Ammon's horn (tissue), 1 donor: ENCODE measurements around the gene PEX1.
"Not testable (repeated sequence)": the region's sequence is repeated elsewhere in the genome, so short reads cannot be mapped to it uniquely, and the experiment has no call there.

Source experiments
- DNase-seq: peaks from one replicate; pipeline ENCODE4 v3.0.0-alpha.2; 2016; ENCODE audit warnings: low spot score

PEX1 gene

DNA sequence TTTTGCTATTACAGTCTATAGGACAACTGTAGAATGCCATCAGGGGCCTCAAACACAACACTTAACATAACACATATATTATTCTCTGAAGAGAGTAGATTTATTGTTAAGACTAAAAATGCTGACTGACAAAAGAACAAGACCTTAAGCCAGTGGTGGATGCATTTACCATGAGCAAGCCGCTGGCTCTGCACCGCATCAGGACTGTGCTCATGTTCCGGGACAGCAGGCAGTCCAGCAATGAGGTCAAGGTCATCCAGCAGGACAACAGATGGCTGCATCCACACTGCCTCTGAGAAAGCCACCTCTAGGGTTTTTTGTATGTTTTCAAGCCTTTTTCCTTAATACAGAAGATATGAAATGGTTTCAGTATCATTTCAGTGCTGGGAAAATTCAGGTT lies 23.8 kb downstream of the PEX1 start:
- DNase-seq, result no peak

DNA sequence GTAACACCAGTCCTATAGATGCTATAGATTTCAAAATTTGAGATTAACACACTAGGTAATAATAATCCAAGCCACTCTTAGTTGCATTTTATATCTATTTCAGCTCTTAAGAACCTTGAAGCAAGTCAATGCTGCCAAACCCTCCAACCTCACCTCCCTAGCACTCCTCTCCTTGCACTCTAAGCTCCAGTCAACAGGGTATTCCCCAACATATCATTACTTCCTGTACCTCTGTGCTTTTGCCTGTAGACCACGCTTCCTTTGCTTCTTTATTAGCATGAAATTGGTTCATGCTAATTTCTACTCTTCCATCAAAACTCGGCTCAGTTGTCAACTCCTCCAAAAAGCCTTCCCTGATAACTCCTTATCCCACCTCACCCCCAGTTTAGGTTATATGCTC lies 24.6 kb downstream of the PEX1 start:
- no peak for DNase-seq

DNA sequence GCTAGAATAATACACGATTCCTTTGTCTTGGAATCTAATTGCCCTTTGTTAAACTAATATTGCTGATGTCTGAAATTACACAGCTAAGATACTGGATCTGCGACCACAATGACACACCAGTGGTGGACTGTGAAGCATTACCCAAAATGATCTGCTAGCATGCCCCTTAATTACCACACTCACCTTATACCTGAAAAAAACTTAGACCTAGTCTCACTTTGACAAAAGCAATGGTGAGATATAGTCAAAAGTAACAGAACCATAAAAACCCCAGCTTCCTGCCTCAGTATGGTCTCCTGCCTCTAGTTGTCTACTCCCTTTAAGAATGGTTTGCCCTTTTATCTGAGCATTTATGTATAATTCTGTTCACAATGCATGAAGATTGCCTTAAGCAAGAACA lies 29.8 kb downstream of the PEX1 start:
- DNase-seq, result no peak

DNA sequence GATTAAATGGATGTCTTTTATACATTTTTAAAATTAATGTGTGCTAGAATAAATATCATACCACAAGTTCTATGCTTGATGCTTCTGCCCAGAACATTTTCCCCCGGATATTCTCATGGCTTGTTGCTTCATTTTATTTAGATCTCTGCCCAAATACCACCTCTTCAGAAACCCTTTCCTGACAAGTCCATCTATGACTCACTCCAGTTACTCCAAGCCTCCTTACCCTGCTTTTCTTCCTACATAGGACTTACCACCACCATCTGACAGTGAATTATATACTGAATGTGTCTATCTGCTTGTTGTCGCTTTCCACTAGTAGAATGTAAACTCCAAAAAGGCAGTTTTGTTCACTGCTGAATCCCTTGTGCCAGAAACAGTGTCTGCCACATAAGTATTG lies 31.4 kb downstream of the PEX1 start:
- DNase-seq, result no peak

DNA sequence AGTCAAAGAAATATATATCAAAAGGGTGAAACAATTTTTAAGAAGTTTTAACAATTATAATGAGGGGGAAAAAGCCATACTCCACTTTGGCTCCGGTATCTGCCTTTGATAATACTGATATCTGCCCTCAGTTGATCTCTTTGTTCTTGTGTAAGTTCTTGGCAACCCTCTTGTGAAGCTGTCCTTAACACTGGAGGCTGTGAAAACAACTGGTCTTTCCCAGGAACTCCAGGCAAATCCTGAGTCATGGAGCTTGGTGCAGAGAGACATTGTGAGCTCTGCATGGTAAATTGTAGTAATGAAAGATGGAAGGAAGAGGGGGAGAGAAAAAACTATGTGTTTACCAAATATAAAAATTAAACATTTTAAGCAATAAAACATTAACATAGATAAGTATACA lies 38.7 kb downstream of the PEX1 start:
- DNase-seq, result no peak

DNA sequence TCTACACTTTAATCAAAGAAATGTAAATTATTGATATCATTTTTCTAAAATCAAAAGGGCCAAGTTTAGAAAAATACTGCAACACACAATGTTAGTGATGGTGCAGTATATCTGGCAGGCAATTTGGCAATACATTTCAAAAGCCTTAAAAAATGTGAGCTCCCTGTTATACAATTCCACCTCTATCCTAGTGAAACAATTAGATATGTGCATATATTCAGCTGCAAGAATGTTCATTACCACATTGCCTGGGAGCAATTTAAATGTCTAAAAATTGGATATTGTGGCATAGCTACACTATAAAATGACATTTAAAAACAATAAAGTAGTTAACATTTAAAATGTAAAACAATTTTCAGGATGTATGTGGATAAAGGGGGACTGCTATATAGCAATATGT lies 40.5 kb downstream of the PEX1 start:
- DNase-seq, result no peak

DNA sequence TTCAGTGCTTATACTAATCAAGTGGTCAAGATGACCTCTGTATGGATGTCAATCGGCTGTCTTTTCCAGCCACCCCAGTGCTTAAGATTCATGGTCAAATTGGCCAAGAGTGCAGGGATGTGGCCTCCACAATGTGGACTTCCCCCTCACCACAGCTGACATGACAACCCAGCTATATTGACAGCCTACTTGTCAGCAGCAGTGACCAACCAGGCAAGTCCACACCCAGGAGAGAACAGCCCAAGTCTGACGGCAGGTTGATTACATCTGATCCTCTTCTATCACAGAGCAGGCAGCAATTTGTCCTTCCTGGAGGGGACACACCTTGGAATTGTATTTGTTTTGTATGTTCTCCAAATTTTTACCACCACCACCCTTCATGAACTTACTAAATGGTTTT lies 42.3 kb downstream of the PEX1 start:
- no peak for DNase-seq

DNA sequence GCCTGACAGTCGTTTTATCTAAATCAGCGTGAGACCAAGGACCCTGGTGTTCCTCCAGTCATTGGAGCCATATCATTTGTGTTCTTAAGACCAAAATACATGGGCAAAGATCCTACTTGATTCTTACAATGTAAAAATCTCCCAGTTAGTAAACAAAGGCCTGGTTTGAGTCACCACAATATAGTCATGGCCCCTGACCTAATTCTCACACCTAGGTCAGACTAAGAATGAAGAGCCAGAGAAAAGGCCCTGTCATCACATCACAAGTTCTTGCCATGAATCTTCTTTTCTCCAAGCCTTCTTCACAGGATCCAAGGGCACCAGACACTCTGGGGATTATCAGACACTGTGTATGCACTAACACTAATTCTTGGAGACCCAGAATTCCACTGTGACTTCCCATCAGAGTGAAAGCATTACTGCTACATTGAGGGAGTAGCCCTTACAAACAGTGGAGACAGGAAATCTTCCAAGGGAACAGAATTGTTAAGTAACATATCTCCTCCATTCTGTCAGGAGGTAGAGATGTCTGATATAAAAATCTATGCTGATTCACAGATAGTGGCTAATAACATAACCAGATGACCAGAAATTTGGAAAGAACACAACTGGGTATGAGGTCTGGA lies 42.9 kb downstream of the PEX1 start:
- DNase-seq, result no peak

DNA sequence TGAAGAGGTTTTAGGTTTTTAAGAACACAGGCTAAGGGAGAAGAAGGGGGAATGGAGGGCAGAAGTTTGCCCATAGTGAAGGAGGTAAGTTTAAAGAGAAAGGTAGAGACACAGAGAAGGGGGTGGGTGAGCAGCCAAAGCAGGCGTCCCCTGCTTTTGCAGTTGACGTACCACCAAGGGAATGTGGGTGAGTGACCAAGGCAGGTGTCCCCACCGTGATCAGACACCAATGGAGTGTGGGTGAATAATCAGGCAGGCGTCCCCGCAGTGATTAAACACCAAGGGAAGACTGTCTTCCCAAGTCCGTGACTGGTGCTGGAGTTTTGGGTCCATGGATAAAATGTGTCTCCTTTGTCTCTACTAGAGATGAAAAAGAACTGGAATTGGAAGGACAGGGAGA lies 44.1 kb downstream of the PEX1 start:
- DNase-seq, result not testable (repeated sequence)

DNA sequence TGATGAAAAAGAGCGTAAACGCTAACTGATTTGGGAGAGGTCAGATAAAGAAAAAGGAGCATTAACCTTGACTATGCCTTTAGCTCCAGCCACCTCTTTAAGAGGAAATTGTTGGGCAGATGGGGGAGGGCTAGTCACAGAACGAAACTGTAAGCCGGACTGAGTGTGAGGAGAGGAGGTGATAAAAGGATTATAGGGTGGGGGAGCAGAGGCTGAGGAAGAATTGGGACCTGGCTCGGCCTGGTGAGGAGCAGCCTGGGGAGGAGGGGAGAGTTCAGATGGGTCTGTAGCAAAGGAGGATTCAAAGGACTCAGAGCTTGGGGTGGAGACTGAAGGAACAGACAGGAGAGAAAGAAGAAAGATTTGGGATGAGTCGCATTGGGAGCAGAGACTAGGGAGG lies 44.7 kb downstream of the PEX1 start:
- not testable (repeated sequence) for DNase-seq

DNA sequence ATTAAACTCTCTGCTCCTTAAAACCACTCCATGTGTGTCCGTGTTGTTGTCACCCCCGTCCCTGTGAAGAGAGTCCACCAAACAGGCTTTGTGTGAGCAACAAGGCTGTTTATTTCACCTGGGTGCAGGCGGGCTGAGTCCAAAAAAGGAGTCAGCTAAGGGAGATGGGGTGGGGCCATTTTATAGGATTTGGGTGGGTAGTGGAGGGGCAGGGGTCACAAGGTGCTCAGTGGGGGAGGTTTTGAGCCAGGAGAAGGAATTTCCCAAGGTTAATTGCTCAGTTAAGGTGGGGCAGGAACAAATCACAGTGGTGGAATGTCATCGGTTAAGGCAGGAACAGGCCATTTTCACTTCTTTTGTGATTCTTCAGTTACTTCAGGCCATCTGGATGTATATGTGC lies 49.2 kb downstream of the PEX1 start:
- DNase-seq, result not testable (repeated sequence)

DNA sequence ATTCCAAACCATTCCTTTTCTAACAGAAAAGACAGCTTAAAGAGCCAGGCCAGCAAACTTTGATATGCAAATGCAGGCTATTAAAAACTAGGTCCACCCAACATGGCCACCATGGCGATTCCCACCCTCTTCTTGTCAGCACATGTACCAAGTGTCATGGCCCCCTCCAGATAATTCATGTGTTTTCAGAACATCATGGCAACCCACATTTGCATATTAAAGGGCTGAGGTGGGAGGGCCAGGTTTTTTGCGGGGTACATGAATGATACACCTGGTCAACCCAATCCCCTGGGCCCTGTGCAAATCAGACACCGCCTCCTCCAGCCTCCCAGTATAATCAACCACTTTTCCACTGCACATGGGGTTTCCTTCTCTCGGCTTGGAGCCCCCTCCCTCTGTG lies 49.6 kb downstream of the PEX1 start:
- no peak for DNase-seq

DNA sequence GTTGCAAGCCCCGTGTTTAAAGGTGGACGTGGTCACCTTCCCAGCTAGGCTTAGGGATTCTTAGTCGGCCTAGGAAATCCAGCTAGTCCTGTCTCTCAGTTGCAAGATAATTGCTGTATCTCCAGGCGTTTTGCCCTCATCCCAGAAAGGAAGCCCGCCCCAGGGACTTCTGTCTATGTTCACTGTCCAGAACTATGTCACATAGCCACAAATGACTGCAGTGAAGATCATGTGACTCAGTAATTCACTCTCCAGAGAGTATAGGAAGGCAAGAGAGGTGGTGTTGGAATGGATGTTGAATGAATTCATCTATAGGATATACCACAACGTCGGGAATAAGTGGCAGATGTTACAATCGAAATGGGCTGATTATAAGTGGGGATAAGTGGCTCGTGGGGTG lies 50.2 kb downstream of the PEX1 start:
- DNase-seq, result no peak

DNA sequence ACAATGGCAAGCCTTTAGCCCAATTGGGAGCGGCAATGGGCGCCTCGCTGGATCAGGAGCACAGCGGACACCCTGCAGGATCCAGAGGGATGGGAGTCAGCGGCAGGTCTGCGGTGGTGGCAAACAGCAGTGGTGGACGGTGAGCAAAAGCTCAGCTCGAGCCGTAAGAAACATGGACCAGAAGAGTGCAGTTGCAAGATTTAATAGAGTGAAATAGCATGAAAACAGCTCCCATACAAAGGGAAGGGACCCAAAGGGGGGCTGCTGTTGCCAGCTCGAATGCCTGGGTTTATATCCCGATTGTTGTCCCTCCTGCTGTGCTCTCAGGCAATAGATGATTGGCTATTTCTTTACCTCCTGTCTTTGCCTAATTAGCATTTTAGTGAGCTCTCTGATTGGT lies 50.6 kb downstream of the PEX1 start, which contains the start of gene ERVW-1:
Gene ERVW-1, minus strand, starts transcription at position 266 of the 400 bp plus-strand sequence. CDS start 7,565 bp downstream, outside the sequence.
- DNase-seq, result not testable (repeated sequence)

DNA sequence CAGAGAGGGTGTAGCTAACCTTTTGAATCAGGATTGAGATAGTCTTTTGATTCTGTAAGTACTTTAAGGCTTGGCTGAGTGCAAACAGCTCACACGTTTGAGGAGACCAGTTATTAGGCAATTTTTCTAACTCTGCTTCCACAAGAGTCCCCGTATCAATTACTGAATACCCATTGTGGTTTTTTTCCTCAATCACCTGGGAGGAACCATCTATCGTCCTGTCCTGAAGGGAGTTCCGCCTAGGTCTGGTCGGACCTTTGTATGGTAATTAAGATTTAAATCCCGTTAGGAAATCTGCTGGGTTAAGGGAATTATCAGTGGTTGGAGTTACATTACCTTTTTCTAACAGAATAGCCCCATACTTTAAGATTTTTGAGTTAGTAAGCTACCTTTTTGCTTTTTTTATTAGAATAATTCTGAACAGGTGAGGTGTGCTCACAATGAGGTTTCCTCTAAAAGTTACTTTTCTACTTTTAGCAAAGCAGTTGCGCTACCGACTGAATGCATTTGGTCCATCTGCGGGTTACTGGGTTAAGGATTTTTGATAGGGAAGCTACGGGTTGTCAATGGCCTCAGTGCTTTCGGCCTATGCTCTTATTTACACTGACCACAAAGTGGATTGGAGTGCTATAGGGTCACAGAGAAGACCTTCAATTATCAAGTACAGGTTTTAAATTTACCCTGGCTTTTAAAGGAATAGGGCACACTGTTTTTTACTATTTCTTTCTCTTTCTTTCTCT lies 52.3 kb downstream of the PEX1 start:
- DNase-seq, result not testable (repeated sequence)

DNA sequence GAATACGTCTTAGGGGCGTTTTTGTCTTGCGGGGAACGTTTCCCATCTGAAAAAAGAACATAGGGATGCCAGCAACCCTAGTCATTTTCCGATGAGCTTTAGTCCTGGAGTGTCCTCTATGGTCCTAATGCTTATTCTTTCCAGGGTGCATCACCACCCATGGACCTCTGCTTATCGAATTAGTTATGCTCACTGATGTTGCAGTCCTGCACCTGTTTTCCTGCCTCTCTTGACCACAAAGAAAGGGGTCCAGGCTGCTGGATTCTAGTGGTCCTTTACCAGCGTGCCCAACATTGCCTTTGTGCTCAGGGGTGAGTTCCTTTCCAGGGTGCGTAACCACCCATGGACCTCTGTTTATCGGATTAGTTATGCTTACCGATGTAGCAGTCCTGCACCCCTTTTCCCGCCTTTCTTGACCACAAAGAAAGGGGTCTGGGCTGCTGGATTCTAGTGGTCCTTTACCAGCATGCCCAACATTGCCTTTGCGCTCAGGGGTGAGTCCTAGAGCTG lies 53.0 kb downstream of the PEX1 start:
- DNase-seq, result not testable (repeated sequence)

DNA sequence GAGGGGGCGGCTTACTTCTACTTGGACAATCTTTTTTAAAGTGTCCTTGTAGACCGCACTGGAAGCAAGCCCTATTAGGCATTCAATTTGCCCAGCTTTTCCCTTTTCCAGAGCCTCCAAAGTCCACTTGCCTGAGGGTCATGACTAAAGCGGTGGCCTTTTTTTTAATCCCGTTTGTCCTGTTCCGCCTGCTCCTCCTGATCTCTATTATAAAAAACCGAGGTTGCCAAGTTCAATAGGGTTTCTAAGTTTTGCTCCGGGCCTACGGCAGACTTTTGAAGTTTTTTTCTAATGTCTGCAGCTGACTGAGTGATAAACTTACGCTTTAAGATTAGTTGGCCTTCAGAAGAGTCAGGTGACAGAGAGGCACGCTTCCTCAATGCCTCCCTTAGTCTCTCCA lies 54.3 kb downstream of the PEX1 start:
- DNase-seq, result not testable (repeated sequence)

DNA sequence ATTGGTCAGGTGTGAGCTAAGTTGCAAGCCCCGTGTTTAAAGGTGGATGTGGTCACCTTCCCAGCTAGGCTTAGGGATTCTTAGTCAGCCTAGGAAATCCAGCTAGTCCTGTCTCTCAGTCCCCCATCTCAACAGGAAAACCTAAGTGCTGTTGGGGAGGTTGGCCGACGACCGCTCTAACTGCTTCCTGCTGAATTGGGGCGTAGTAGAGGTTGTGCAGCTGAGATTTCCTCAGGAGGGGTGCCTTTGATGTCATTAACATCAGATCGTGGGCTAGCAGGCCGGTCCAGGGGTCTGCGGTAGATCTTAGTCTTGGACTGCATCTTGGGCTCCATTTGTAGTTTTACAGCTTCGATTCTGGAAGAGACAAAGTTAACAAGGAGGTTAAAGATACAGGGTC lies 59.7 kb downstream of the PEX1 start:
- DNase-seq, result not testable (repeated sequence)

DNA sequence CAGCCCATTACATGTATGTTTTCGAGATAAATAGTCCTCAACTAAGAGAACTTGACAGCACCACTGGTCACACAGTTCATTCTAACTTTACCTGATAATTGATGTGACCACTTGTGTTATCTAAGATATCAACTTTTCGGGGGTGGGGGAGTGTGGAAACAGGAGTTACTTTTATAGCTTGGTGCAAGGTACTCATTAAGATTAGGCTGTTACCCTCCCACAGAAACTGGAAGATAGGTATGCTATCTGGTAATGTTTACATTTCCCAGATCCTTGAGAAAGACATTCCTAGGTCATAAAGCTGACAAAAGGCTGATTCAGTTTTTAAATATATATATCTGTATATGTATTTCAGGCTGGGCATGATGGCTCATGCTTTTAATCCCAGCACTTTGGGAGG lies 61.6 kb downstream of the PEX1 start:
- no peak for DNase-seq

DNA sequence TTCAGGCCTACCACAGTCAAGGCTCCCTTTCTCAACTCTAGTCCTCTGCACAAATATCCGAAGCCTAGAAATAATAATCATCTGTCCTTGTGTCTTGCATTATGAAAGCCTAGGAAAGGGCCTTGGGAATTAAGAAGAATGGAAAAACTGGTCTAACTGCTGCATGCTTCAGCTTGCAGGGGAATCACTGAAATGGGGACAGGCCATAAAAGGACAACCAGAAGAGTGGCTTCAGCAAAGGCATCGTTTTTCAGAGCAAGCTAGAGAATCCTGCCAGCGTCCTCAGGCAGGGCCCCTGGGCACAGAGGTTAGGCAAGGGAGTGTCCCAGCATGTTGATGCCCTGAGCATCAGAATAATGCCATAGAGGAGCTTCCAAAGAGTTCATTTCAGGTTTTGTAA lies 63.8 kb downstream of the PEX1 start:
- no peak for DNase-seq

DNA sequence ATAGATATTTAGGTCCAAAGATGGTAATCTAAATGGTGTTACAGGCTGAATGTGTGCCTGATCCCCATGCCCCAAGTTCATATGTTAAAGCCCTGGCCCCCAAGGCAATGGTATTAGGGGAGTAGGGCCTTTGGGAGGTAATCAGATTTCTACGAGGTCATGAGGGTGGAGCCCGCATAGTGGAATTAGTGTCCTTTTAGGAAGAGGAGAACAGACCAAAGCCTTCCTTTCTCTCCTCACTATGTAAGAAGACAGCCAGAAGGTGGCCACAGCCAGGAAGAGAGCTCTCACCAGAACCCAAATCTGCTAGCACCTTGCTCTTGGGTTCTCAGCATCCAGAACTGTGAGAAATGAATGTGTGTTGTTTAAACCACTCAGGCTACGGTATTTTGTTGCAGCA lies 65.8 kb downstream of the PEX1 start:
- DNase-seq, result no peak

DNA sequence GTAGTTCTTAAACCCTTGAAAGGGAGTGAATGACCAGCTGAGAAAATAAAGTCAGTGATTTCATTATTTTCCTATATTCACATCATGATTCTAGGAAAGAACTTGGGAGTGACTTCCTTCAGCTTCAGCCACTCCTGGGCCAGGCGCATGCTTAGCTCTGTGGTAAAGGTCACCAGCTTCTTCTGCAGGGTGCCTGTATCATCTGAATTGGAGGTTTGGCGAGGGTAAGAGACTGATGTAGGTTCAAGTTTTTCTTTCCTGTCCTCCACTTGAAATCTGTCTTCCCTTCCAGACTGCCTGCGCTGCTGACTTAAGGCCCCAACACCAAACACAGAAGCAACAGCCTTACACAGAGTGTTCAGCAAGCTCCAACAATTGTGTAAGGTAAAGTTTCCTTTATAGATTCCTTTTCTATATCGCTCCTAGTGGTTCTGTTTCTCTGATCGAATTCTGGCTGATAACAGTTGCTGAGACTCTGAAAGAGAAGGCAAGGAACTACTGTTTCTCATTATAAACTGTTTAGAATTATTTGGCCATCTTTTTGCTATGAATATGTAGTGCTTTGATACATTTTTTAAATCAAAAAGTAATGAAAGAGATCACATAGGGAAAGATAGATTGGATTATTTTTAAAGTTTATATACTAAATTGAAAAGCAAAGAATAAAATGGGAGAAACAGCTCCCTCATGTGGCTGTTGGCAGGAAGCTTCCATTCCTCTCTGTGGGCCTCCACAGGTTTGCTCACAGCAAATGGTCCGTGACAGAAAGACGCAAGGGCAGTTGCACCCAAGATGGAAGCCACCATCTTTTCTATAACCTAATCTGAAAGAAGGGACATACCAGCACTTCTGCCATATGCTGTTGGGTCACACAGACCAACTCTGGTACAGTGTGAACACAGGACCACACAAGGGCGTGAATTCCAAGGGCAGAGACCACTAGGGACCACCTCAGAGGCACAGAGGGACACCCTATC lies 67.0 kb downstream of the PEX1 start:
- peak; percentile 27 for DNase-seq
